WTC11 (cell line): Measurements from ENCODE around the gene RGS2. TPM values are rescaled to one million over a fixed set of nuclear protein-coding genes. Genes with fewer than 3 reads are reported as not detected.

Source experiments
- ATAC-seq: fragments of 200-7000 bp; cut with Tn5 transposase; 2 replicates; pipeline ENCODE4 v1.10.0; 2021; ENCODE audit warnings: mild to moderate bottlenecking, moderate library complexity
- CTCF ChIA-PET: fragments of 300-600 bp; sonication (Branson Sonifier 250); formaldehyde crosslinking; loops from one replicate; lab custom pipeline; 2021; ENCODE audit warnings: antibody characterized with exemption; lab: Charles Lee
- POLR2A ChIA-PET: fragments of 350-600 bp; sonication (Branson Sonifier 250); formaldehyde crosslinking; loops from one replicate; lab custom pipeline; 2021; ENCODE audit warnings: antibody characterized with exemption; lab: Charles Lee
- DNase-seq: peaks from one replicate; pipeline ENCODE4 v3.0.0; 2021; ENCODE audit warnings: low spot score
- H3K27ac Mint-ChIP-seq: 2 replicates; pipeline ENCODE4 v1.8.0; 2021; ENCODE audit warnings: mixed read lengths
- H3K27me3 Mint-ChIP-seq: 2 replicates; pipeline ENCODE4 v1.8.0; 2021; ENCODE audit warnings: low read depth, mild to moderate bottlenecking, moderate library complexity, mixed read lengths
- H3K36me3 Mint-ChIP-seq: 2 replicates; pipeline ENCODE4 v1.8.0; 2021; ENCODE audit warnings: mixed read lengths
- H3K4me1 Mint-ChIP-seq: 2 replicates; pipeline ENCODE4 v1.8.0; 2022; ENCODE audit warnings: mixed read lengths
- H3K4me3 Mint-ChIP-seq: 2 replicates; pipeline ENCODE4 v1.8.0; 2021; ENCODE audit warnings: mild to moderate bottlenecking, moderate library complexity, mixed read lengths
- H3K9me3 Mint-ChIP-seq: 2 replicates; pipeline ENCODE4 v1.8.0; 2021; ENCODE audit warnings: mixed read lengths
- CBFB ChIP-seq: sonication (generic); formaldehyde crosslinking; IDR thresholded peaks from 2 replicates; pipeline ENCODE4 v1.8.1; 2022; ENCODE audit warnings: mild to moderate bottlenecking, low read depth, missing genetic modification reagents
- ELF4 ChIP-seq: sonication (generic); formaldehyde crosslinking; IDR thresholded peaks from 2 replicates; pipeline ENCODE4 v1.8.1; 2022; ENCODE audit warnings: low read depth, mild to moderate bottlenecking, moderate library complexity, missing genetic modification reagents
- ETV6 ChIP-seq: sonication (generic); formaldehyde crosslinking; IDR thresholded peaks from 2 replicates; pipeline ENCODE4 v1.8.1; 2022; ENCODE audit warnings: mild to moderate bottlenecking, missing genetic modification reagents
- FOXJ3 ChIP-seq: sonication (generic); formaldehyde crosslinking; IDR thresholded peaks from 2 replicates; pipeline ENCODE4 v1.9.0; 2021; ENCODE audit warnings: missing genetic modification reagents, mild to moderate bottlenecking, borderline replicate concordance
- NFYB ChIP-seq: sonication (generic); formaldehyde crosslinking; conservative IDR thresholded peaks from 2 replicates; pipeline ENCODE4 v1.8.0; 2022; ENCODE audit warnings: low read depth, missing genetic modification reagents
- NR2C2 ChIP-seq: sonication (generic); formaldehyde crosslinking; IDR thresholded peaks from 2 replicates; pipeline ENCODE4 v1.8.0; 2022; ENCODE audit warnings: mild to moderate bottlenecking, missing genetic modification reagents
- SOX15 ChIP-seq: fragments of 250-450 bp; sonication (Bioruptor Pico); IDR thresholded peaks from 2 replicates; pipeline ENCODE4 v1.9.0; 2021; ENCODE audit warnings: mild to moderate bottlenecking
- TCF7 ChIP-seq: sonication (generic); formaldehyde crosslinking; IDR thresholded peaks from 2 replicates; pipeline ENCODE4 v1.8.0; 2022; ENCODE audit warnings: mild to moderate bottlenecking, low read depth, missing genetic modification reagents, moderate library complexity
- ZNF396 ChIP-seq: fragments of 250-450 bp; sonication (Bioruptor Pico); IDR thresholded peaks from 2 replicates; pipeline ENCODE4 v1.8.0; 2021; ENCODE audit warnings: mild to moderate bottlenecking, moderate library complexity, borderline replicate concordance
- ZNF416 ChIP-seq: fragments of 250-450 bp; sonication (Bioruptor Pico); IDR thresholded peaks from 2 replicates; pipeline ENCODE4 v1.9.0; 2021; ENCODE audit warnings: mild to moderate bottlenecking, inconsistent platforms
- total RNA-seq: library from RNA; stranded (reverse); gene quantifications from 3 replicates; pipeline ENCODE4 v1.2.3, GENCODE V29; 2021
- TF ChIP-seq, protein P1 (sequence below): fragments of 250-450 bp; sonication (Bioruptor Pico); IDR thresholded peaks from 2 replicates; pipeline ENCODE4 v1.8.0; 2021; ENCODE audit warnings: mild to moderate bottlenecking
- TF ChIP-seq, protein P2 (sequence below): sonication (generic); formaldehyde crosslinking; conservative IDR thresholded peaks from 2 replicates; pipeline ENCODE4 v1.8.1; 2023; ENCODE audit warnings: mild to moderate bottlenecking, low read depth, missing genetic modification reagents, moderate library complexity
- TF ChIP-seq, protein P3 (sequence below): fragments of 250-450 bp; sonication (Bioruptor Pico); IDR thresholded peaks from 2 replicates; pipeline ENCODE4 v1.9.0; 2021; ENCODE audit warnings: mild to moderate bottlenecking
- TF ChIP-seq, protein P4 (sequence below): sonication (generic); formaldehyde crosslinking; IDR thresholded peaks from 2 replicates; pipeline ENCODE4 v1.8.0; 2022; ENCODE audit warnings: mild to moderate bottlenecking, missing genetic modification reagents
- TF ChIP-seq, protein P5 (sequence below): sonication (generic); formaldehyde crosslinking; IDR thresholded peaks from 2 replicates; pipeline ENCODE4 v1.8.0; 2022; ENCODE audit warnings: mild to moderate bottlenecking, missing genetic modification reagents
- TF ChIP-seq, protein P6 (sequence below): sonication (generic); formaldehyde crosslinking; conservative IDR thresholded peaks from 2 replicates; pipeline ENCODE4 v1.8.1; 2022; ENCODE audit warnings: mild to moderate bottlenecking, missing genetic modification reagents
- TF ChIP-seq, protein P7 (sequence below): fragments of 250-450 bp; sonication (Bioruptor Pico); IDR thresholded peaks from 2 replicates; pipeline ENCODE4 v1.9.0; 2021; ENCODE audit warnings: mild to moderate bottlenecking

The RGS2 gene
- total RNA-seq, 1 experiment from 2014 or later: 13.1 TPM

DNA sequence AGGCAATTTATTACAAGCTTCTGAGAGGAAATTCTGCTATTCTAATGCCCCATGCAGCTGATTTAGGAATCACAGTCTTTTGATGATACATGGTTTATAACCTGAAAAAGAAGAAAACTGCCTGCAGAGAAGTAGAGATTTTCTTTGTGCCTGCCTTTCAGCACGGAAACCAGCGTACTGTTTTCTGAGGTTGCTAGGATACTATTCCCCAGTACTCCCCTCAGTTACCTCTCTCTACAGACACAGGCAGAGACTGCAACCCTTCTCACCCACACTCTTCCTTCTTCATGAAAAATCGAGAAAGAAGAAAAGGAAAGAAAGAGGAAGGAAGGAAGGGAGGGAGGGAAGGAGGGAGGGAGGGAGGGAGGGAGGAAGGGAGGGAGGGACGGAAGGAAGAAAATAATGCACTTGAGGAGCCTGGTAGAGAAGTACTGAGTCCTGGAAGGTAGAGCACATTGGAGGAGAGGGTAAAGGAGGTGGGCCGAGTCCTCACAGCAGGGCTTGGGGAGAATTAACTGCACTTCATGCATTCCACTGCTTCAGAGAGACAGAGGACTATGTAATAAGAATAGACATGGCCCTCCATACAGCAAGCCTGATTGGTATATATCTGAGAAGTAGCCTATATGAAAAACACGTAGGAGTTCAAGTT, 21.9 kb downstream of the RGS2 start:
- CTCF ChIA-PET: no interaction called here
- Mint-ChIP-seq H3K9me3 (peaks cover 5% of the 10 kb centered on the region; the same call in 1 of the 2 replicates), H3K27ac (no peak overlapping the region), H3K4me1 (peaks cover 45% of the 10 kb centered on the region), H3K36me3 (no peaks in the 10 kb centered on the region)
- peak; percentile 72 for ATAC-seq
- TF ChIP-seq, protein P1, sequence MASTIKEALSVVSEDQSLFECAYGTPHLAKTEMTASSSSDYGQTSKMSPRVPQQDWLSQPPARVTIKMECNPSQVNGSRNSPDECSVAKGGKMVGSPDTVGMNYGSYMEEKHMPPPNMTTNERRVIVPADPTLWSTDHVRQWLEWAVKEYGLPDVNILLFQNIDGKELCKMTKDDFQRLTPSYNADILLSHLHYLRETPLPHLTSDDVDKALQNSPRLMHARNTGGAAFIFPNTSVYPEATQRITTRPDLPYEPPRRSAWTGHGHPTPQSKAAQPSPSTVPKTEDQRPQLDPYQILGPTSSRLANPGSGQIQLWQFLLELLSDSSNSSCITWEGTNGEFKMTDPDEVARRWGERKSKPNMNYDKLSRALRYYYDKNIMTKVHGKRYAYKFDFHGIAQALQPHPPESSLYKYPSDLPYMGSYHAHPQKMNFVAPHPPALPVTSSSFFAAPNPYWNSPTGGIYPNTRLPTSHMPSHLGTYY (CRISPR knock-in tag): no peak
- TF ChIP-seq FOXJ3 (CRISPR knock-in tag) (no peak), ELF4 (CRISPR knock-in tag) (no peak), SOX15 (CRISPR knock-in tag) (no peak), ZNF396 (no peak), NR2C2 (CRISPR knock-in tag) (no peak)
- TF ChIP-seq, protein P2, sequence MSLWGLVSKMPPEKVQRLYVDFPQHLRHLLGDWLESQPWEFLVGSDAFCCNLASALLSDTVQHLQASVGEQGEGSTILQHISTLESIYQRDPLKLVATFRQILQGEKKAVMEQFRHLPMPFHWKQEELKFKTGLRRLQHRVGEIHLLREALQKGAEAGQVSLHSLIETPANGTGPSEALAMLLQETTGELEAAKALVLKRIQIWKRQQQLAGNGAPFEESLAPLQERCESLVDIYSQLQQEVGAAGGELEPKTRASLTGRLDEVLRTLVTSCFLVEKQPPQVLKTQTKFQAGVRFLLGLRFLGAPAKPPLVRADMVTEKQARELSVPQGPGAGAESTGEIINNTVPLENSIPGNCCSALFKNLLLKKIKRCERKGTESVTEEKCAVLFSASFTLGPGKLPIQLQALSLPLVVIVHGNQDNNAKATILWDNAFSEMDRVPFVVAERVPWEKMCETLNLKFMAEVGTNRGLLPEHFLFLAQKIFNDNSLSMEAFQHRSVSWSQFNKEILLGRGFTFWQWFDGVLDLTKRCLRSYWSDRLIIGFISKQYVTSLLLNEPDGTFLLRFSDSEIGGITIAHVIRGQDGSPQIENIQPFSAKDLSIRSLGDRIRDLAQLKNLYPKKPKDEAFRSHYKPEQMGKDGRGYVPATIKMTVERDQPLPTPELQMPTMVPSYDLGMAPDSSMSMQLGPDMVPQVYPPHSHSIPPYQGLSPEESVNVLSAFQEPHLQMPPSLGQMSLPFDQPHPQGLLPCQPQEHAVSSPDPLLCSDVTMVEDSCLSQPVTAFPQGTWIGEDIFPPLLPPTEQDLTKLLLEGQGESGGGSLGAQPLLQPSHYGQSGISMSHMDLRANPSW (CRISPR knock-in tag): no peak
- TF ChIP-seq, all 79 proteins: peak for 0
- no peaks in the 10 kb centered on the region for H3K27me3 Mint-ChIP-seq
- POLR2A ChIA-PET: no interaction called here
- no peak for DNase-seq
- H3K4me3 Mint-ChIP-seq: no peak overlapping the region

DNA sequence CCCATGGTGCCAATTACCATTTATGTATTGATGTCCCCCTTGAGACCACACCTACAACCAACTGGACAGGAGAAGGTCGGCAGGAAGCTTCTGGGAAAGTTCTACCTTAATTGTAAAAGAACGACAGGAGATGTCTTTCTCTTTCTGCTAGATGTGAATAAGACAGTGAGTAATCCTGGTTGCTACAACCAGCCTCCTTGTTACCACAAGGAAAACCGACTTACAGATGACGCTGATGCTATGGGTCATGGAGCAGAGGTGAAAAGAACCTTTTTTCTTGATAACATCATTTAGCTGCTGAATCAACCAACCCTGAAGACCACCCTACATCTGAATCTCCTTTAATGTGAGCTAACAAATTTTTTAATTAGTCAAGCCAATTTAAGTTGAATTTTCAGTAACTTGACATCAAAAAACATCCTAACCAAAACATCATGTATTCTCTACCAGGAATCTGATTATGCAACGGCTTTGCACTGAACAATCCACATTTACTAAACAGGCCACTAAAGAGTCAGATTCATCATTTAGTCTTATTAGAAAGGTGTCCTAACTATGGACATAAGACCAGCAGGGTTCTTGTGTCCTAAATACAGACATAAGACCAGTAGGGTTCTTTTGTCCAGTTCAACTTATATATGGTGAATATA, 23.0 kb downstream of the RGS2 start:
- no peak overlapping the region for H3K27ac Mint-ChIP-seq
- H3K4me1 Mint-ChIP-seq: peaks cover 35% of the 10 kb centered on the region
- no peaks in the 10 kb centered on the region for H3K36me3 Mint-ChIP-seq
- no peak for ATAC-seq
- DNase-seq: no peak
- peaks cover 5% of the 10 kb centered on the region; the same call in 1 of the 2 replicates for H3K9me3 Mint-ChIP-seq
- ChIA-PET POLR2A (no interaction called here), CTCF (no interaction called here)
- H3K4me3 Mint-ChIP-seq: no peak overlapping the region
- no peak for TF ChIP-seq NFYB (CRISPR knock-in tag)
- no peak for TF ChIP-seq ZNF416 (CRISPR knock-in tag)
- TF ChIP-seq, protein P3, sequence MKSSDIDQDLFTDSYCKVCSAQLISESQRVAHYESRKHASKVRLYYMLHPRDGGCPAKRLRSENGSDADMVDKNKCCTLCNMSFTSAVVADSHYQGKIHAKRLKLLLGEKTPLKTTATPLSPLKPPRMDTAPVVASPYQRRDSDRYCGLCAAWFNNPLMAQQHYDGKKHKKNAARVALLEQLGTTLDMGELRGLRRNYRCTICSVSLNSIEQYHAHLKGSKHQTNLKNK (CRISPR knock-in tag): no peak
- TF ChIP-seq, protein P4, sequence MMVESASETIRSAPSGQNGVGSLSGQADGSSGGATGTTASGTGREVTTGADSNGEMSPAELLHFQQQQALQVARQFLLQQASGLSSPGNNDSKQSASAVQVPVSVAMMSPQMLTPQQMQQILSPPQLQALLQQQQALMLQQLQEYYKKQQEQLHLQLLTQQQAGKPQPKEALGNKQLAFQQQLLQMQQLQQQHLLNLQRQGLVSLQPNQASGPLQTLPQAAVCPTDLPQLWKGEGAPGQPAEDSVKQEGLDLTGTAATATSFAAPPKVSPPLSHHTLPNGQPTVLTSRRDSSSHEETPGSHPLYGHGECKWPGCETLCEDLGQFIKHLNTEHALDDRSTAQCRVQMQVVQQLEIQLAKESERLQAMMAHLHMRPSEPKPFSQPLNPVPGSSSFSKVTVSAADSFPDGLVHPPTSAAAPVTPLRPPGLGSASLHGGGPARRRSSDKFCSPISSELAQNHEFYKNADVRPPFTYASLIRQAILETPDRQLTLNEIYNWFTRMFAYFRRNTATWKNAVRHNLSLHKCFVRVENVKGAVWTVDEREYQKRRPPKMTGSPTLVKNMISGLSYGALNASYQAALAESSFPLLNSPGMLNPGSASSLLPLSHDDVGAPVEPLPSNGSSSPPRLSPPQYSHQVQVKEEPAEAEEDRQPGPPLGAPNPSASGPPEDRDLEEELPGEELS (CRISPR knock-in tag): no peak
- no peak for TF ChIP-seq TCF7 (CRISPR knock-in tag)
- no peak for TF ChIP-seq ETV6 (CRISPR knock-in tag)
- no peak for TF ChIP-seq CBFB (CRISPR knock-in tag)
- TF ChIP-seq, all 79 proteins: peak for 0
- no peaks in the 10 kb centered on the region for H3K27me3 Mint-ChIP-seq

DNA sequence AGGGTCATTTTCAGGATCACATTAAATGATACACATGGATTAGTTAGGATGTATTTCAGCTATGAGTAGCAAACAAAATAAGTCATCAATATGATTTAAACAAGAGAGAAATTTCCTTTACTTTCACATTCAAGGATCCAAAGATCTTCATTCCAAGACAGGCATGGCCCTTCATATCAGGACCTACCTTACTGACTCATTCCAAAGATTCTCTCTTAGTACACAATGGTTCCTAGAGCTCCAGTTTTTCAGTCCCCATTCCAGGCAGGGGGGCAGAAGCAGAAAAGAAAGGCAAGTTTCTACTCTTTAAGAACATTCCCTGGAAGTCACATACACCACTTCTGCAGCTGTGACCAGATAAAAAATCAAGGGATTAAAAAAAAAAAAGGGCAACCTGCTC, 23.7 kb downstream of the RGS2 start:
- Mint-ChIP-seq H3K4me3 (no peak overlapping the region), H3K9me3 (peaks cover 5% of the 10 kb centered on the region; the same call in 1 of the 2 replicates), H3K36me3 (no peaks in the 10 kb centered on the region), H3K27ac (no peak overlapping the region), H3K27me3 (no peaks in the 10 kb centered on the region), H3K4me1 (peaks cover 29% of the 10 kb centered on the region)
- no peak for TF ChIP-seq CBFB (CRISPR knock-in tag)
- TF ChIP-seq, protein P5, sequence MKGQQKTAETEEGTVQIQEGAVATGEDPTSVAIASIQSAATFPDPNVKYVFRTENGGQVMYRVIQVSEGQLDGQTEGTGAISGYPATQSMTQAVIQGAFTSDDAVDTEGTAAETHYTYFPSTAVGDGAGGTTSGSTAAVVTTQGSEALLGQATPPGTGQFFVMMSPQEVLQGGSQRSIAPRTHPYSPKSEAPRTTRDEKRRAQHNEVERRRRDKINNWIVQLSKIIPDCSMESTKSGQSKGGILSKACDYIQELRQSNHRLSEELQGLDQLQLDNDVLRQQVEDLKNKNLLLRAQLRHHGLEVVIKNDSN: no peak
- TF ChIP-seq, protein P6, sequence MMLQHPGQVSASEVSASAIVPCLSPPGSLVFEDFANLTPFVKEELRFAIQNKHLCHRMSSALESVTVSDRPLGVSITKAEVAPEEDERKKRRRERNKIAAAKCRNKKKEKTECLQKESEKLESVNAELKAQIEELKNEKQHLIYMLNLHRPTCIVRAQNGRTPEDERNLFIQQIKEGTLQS (CRISPR knock-in tag): no peak
- TF ChIP-seq, protein P7, sequence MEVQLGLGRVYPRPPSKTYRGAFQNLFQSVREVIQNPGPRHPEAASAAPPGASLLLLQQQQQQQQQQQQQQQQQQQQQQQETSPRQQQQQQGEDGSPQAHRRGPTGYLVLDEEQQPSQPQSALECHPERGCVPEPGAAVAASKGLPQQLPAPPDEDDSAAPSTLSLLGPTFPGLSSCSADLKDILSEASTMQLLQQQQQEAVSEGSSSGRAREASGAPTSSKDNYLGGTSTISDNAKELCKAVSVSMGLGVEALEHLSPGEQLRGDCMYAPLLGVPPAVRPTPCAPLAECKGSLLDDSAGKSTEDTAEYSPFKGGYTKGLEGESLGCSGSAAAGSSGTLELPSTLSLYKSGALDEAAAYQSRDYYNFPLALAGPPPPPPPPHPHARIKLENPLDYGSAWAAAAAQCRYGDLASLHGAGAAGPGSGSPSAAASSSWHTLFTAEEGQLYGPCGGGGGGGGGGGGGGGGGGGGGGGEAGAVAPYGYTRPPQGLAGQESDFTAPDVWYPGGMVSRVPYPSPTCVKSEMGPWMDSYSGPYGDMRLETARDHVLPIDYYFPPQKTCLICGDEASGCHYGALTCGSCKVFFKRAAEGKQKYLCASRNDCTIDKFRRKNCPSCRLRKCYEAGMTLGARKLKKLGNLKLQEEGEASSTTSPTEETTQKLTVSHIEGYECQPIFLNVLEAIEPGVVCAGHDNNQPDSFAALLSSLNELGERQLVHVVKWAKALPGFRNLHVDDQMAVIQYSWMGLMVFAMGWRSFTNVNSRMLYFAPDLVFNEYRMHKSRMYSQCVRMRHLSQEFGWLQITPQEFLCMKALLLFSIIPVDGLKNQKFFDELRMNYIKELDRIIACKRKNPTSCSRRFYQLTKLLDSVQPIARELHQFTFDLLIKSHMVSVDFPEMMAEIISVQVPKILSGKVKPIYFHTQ: no peak
- ChIA-PET POLR2A (no interaction called here), CTCF (no interaction called here)
- DNase-seq (no peak), ATAC-seq (no peak)
